Measurements from ENCODE around the gene FEZ2.

Gene FEZ2

DNA sequence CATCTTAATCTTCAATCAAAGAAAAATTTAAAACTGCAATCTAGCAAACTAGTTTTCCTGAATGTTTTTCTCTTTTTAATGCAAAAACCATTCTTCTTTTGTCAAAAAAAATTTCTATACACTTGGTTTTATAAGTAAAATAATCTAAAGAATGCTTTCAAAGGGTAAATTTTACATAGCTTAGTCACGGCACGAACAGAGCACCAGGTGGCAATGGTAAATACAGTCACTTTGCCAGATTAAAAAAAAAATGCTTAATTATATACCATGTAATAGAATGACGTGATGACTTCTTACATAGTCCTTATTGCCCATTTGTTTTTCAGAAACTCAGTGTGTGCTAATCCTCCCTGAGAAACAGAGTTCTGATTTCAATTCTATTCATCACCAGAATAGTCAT lies 10.4 kb downstream of the FEZ2 start:
- DNase-seq (ENCODE audit: low read depth), result no peak
- TF ChIP-seq, protein P1, sequence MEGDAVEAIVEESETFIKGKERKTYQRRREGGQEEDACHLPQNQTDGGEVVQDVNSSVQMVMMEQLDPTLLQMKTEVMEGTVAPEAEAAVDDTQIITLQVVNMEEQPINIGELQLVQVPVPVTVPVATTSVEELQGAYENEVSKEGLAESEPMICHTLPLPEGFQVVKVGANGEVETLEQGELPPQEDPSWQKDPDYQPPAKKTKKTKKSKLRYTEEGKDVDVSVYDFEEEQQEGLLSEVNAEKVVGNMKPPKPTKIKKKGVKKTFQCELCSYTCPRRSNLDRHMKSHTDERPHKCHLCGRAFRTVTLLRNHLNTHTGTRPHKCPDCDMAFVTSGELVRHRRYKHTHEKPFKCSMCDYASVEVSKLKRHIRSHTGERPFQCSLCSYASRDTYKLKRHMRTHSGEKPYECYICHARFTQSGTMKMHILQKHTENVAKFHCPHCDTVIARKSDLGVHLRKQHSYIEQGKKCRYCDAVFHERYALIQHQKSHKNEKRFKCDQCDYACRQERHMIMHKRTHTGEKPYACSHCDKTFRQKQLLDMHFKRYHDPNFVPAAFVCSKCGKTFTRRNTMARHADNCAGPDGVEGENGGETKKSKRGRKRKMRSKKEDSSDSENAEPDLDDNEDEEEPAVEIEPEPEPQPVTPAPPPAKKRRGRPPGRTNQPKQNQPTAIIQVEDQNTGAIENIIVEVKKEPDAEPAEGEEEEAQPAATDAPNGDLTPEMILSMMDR (conservative IDR thresholded peaks at IDR 0.05; ENCODE audit: low read depth, low read length), result no peak
- H3K4me3 ChIP-seq (ENCODE audit: low read length), result no peak overlapping the region

DNA sequence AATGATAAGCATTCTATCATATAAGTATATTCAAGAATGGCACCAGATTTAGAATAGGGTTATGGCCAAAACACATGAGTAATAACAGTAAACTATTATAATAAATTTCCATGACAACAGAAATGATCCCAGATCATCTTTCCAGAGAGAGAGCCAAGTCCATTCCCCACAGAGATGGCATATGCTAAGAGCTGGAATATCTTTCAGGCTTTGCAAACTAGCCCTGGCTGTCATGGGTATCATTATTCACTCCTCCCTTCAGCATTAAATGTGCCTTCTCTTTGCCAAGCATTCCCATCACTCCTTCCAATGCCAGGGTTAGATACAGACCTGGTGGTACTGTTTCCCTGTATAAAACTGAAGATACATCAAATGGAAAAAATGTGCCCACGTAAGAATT lies 10.9 kb downstream of the FEZ2 start:
- H3K4me3 ChIP-seq (ENCODE audit: low read length), result no peak overlapping the region
- DNase-seq (ENCODE audit: low read depth), result no peak
- TF ChIP-seq, protein P1 (conservative IDR thresholded peaks at IDR 0.05; ENCODE audit: low read depth, low read length), result no peak

DNA sequence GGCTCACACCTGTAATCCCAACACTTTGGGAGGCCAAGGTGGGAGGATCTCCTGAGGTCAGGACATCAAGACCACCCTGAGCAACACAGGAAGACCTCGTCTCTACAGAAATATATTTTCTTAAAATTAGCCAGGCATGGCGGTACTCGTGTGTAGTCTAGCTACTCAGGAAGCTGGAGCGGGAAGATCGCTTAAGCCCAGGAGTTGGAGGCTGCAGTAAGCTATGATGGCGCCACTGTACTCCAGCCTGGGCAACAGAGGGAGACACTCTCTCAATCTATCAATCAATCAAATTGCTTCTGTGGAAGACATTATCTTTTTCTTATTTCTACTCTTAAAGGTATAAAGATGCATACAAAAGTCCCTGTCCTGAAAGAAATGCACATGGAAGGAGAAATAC lies 11.3 kb downstream of the FEZ2 start:
- TF ChIP-seq, protein P1 (conservative IDR thresholded peaks at IDR 0.05; ENCODE audit: low read depth, low read length), result no peak
- DNase-seq (ENCODE audit: low read depth), result no peak
- H3K4me3 ChIP-seq (ENCODE audit: low read length), result no peak overlapping the region

DNA sequence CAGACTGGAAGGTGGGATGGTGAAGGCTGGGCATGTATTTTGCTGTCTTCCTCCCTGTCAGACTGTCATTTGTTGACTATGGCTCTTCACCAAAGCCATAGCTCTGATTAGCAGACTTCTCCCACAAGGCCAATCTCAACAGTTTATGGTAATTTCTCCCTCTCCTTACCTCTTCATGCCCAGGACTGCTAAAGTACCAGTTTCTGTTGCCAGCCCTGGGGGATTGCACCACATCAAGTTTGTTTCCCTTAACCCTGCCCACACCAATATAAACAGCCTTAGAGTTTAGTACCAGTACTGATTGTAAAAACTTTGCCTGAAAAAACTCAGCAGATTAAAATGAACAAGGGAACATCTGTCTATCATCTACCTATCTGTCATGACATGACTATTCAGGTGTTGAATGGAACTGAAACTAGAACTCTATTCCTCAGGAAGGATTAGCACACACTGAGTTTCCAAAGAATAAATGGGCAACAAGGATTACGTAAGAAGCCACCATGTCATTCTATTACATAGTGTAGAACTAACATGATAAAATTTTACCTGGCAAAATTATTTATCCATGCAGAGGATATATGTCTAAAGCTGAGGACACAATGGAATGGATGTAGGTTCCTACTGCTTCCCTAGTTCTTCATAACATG lies 13.7 kb downstream of the FEZ2 start:
- DNase-seq (ENCODE audit: low read depth), result no peak
- TF ChIP-seq, protein P1 (conservative IDR thresholded peaks at IDR 0.05; ENCODE audit: low read depth, low read length), result no peak
- H3K4me3 ChIP-seq (ENCODE audit: low read length), result no peak overlapping the region

DNA sequence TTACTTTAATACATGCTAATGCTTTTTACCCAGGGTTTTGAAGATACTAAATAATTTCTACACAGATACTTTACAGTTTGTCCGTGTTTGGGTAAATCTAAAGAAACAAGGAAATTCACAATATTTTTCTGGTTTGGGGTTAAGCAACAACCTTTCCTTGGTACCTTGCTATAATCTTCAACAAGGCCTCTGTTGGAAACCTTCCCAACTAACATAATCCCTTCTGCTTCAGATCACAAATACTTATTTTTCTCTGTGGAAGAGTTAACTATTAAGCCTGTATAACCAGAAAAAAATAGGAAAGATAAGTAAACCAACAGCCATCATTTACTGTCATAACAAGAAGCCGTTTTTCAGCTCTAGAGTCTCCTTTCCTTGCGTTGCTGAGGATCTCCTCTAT lies 15.0 kb downstream of the FEZ2 start:
- DNase-seq (ENCODE audit: low read depth), result peak; percentile 87
- TF ChIP-seq, protein P1 (conservative IDR thresholded peaks at IDR 0.05; ENCODE audit: low read depth, low read length), result no peak
- no peak overlapping the region for H3K4me3 ChIP-seq (ENCODE audit: low read length)

DNA sequence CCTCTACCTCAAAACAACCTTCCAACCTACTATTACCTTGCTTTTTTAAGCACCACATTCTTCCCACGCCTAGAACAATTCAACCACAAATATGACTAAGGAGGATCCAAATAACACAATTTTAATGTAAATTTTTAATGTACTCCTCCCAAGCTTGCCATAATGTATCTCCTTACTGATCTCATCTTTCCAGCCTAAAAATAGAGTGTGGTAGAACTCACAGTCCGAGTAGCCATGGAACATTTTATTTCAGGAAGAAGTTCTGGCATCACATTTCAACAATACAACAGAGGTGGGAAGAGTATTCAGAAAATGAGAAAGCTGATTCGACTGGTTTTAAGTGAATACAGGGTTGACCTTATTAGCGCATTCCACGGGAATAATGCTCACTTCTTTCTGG lies 15.4 kb downstream of the FEZ2 start:
- no peak overlapping the region for H3K4me3 ChIP-seq (ENCODE audit: low read length)

DNA sequence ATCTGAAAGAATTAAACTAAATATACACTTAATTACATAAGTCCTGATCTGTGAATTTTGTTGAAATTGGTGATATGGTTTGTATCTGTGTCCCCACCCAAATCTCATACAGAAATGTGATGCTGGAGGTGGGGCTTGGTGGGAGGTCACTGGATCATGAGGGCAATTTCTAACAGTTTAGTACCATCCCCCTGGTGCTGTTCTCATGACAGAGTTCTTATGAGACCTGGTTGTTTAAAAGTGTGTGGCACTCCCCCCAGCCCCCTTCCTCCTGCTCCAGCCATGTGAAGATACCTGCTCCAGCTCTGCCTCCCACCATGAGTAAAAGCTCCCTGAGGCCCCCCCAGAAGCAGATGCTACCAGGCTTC lies 18.7 kb downstream of the FEZ2 start:
- DNase-seq (ENCODE audit: low read depth), result no peak
- no peak overlapping the region for H3K4me3 ChIP-seq (ENCODE audit: low read length)
- TF ChIP-seq, protein P1 (conservative IDR thresholded peaks at IDR 0.05; ENCODE audit: low read depth, low read length), result no peak

More for the DNA sequence above, 15.4 kb downstream of the FEZ2 start:
- TF ChIP-seq, protein P1 (conservative IDR thresholded peaks at IDR 0.05; ENCODE audit: low read depth, low read length), result no peak
- peak; percentile 74 for DNase-seq (ENCODE audit: low read depth)
